Measurements from ENCODE around the gene DDX52. TPM values are rescaled to one million over a fixed set of nuclear protein-coding genes. Genes with fewer than 3 reads are reported as not detected.

DDX52 gene
- 16.9 and 19.5 TPM in 2 replicates for total RNA-seq

GRCh38 chr17:37643118-37643766 is at the start of gene DDX52:
Gene DDX52 (minus strand): TSS chr17:37643446. CDS start chr17:37643420, 26 bp downstream.

GRCh38 chr17:37609170-37610040 is 33.8 kb downstream of the DDX52 start, which contains the start of gene SYNRG:
Gene SYNRG (minus strand): TSS chr17:37609418. CDS start chr17:37609355, 63 bp downstream.

Other genes starting within 250 kb of the DDX52 start
- gene ACACA, start 236.6 kb downstream of the DDX52 start, total RNA-seq: 49.4 and 54.5 TPM in 2 replicates
- 6.2 and 10.9 TPM in 2 replicates for gene TADA2A, start 236.6 kb downstream of the DDX52 start, total RNA-seq
- gene DUSP14, start 153.6 kb downstream of the DDX52 start, total RNA-seq: 94.5 and 95.0 TPM in 2 replicates
- 5.0 and 7.3 TPM in 2 replicates for gene SYNRG, start 34.0 kb downstream of the DDX52 start, total RNA-seq
- not detected in 2 replicates for gene HNF1B, start 101.6 kb upstream of the DDX52 start, total RNA-seq

All from hair follicular keratinocyte (primary cell).